Ishikawa (cell line): Measurements from ENCODE around the gene KSR2.

Source experiments
- CEBPB ChIP-seq: IDR thresholded peaks from 2 replicates; pipeline ENCODE4 v1.6.1; 2012
- CREB1 ChIP-seq: IDR thresholded peaks from 2 replicates; pipeline ENCODE4 v1.6.1; 2012; ENCODE audit warnings: low read depth
- EGR1 ChIP-seq: IDR thresholded peaks from 2 replicates; pipeline ENCODE4 v1.6.1; 2012
- EP300 ChIP-seq: IDR thresholded peaks from 2 replicates; pipeline ENCODE4 v1.6.1; 2012; ENCODE audit warnings: borderline replicate concordance
- FOXM1 ChIP-seq: IDR thresholded peaks from 2 replicates; pipeline ENCODE4 v1.6.1; 2012; ENCODE audit warnings: low read depth, borderline replicate concordance
- MAX ChIP-seq: IDR thresholded peaks from 2 replicates; pipeline ENCODE4 v1.6.1; 2012
- NFIC ChIP-seq: IDR thresholded peaks from 2 replicates; pipeline ENCODE4 v1.6.1; 2012
- RAD21 ChIP-seq: IDR thresholded peaks from 2 replicates; pipeline ENCODE4 v1.6.1; 2012; ENCODE audit warnings: low read depth
- REST ChIP-seq: IDR thresholded peaks from 2 replicates; pipeline ENCODE4 v1.6.1; 2012; ENCODE audit warnings: low read depth, mild to moderate bottlenecking
- TAF1 ChIP-seq: IDR thresholded peaks from 2 replicates; pipeline ENCODE4 v1.6.1; 2012; ENCODE audit warnings: low read depth, mild to moderate bottlenecking
- TCF12 ChIP-seq: IDR thresholded peaks from 2 replicates; pipeline ENCODE4 v1.6.1; 2012; ENCODE audit warnings: low read depth
- TEAD4 ChIP-seq: IDR thresholded peaks from 2 replicates; pipeline ENCODE4 v1.6.1; 2012
- USF1 ChIP-seq: IDR thresholded peaks from 2 replicates; pipeline ENCODE4 v1.6.1; 2012
- YY1 ChIP-seq: IDR thresholded peaks from 2 replicates; pipeline ENCODE4 v1.6.1; 2012; ENCODE audit warnings: low read depth
- ZBTB7A ChIP-seq: IDR thresholded peaks from 2 replicates; pipeline ENCODE4 v1.6.1; 2012; ENCODE audit warnings: low read depth

Gene KSR2

GRCh38 chr12:117743761-117744160 lies 225.0 kb downstream of the KSR2 start:
- TF ChIP-seq TCF12, result no peak
- no peak for TF ChIP-seq NFIC
- no peak for TF ChIP-seq TAF1
- TF ChIP-seq TEAD4, result no peak
- no peak for TF ChIP-seq RAD21
- TF ChIP-seq CREB1, result no peak
- no peak for TF ChIP-seq CEBPB
- no peak for TF ChIP-seq FOXM1
- TF ChIP-seq USF1, result no peak
- no peak for TF ChIP-seq YY1
- no peak for TF ChIP-seq EGR1
- TF ChIP-seq EP300, result no peak
- TF ChIP-seq ZBTB7A, result no peak

- TF ChIP-seq CREB1 (no peak), TAF1 (no peak), TCF12 (no peak), NFIC (no peak), EP300 (no peak), MAX (no peak), REST (no peak), YY1 (no peak), USF1 (no peak), CEBPB (no peak), FOXM1 (no peak), ZBTB7A (no peak), EGR1 (no peak), TEAD4 (no peak), RAD21 (no peak)
Measured at GRCh38 chr12:117742721-117743120, 226.1 kb downstream of the KSR2 start.

- TF ChIP-seq CREB1 (no peak), REST (no peak), MAX (no peak)
Measured at GRCh38 chr12:117738233-117738632, 230.6 kb downstream of the KSR2 start.

GRCh38 chr12:117733549-117733805 lies 235.3 kb downstream of the KSR2 start:
- TF ChIP-seq CEBPB (no peak), YY1 (no peak), REST (no peak), TAF1 (no peak), TCF12 (no peak), EGR1 (no peak)

GRCh38 chr12:117732761-117733548 lies 235.8 kb downstream of the KSR2 start:
- TF ChIP-seq CREB1 (no peak), EGR1 (no peak), USF1 (no peak), REST (no peak), FOXM1 (no peak), TAF1 (no peak), EP300 (no peak), TEAD4 (no peak), CEBPB (no peak), ZBTB7A (no peak), MAX (no peak)
